Subcutaneous abdominal adipose tissue (tissue), 5 donors: ENCODE data around the gene MT1A.

Experiments
- H3K27ac ChIP-seq: one replicate; pipeline ENCODE4 v1.7.0; 2013; ENCODE audit warnings: low read depth, mild to moderate bottlenecking, inconsistent platforms, low read length, moderate library complexity
- H3K27me3 ChIP-seq, 5 donors: one replicate each; pipeline ENCODE4 v1.7.0; 2013; ENCODE audit warnings: low read length in 5 of 5, inconsistent platforms in 1 of 5; ENCODE audit not compliant: control insufficient read depth in 5 of 5, insufficient read depth in 4 of 5
- H3K36me3 ChIP-seq, 5 donors: one replicate each; pipeline ENCODE4 v1.7.0; 2013; ENCODE audit warnings: low read length in 5 of 5; ENCODE audit not compliant: control insufficient read depth in 5 of 5, insufficient read depth in 5 of 5
- H3K4me1 ChIP-seq, 5 donors: one replicate each; pipeline ENCODE4 v1.7.0; 2013; ENCODE audit warnings: low read length in 5 of 5, mild to moderate bottlenecking in 3 of 5, moderate library complexity in 1 of 5; ENCODE audit not compliant: control insufficient read depth in 5 of 5, insufficient read depth in 5 of 5
- H3K4me3 ChIP-seq, 5 donors: one replicate each; pipeline ENCODE4 v1.7.0; 2013; ENCODE audit warnings: low read length in 5 of 5, low read depth in 1 of 5
- H3K9ac ChIP-seq, 5 donors: one replicate each; pipeline ENCODE4 v1.7.0; 2013; ENCODE audit warnings: low read length in 5 of 5, mild to moderate bottlenecking in 4 of 5, moderate library complexity in 3 of 5
- H3K9me3 ChIP-seq, 5 donors: one replicate each; pipeline ENCODE4 v1.7.0; 2013; ENCODE audit warnings: low read length in 5 of 5; ENCODE audit not compliant: control insufficient read depth in 5 of 5
- donor health status: healthy.
- donor health status: healthy.
- donor health status: healthy.
- donor health status: healthy.
- donor health status: healthy.

Gene MT1A

DNA sequence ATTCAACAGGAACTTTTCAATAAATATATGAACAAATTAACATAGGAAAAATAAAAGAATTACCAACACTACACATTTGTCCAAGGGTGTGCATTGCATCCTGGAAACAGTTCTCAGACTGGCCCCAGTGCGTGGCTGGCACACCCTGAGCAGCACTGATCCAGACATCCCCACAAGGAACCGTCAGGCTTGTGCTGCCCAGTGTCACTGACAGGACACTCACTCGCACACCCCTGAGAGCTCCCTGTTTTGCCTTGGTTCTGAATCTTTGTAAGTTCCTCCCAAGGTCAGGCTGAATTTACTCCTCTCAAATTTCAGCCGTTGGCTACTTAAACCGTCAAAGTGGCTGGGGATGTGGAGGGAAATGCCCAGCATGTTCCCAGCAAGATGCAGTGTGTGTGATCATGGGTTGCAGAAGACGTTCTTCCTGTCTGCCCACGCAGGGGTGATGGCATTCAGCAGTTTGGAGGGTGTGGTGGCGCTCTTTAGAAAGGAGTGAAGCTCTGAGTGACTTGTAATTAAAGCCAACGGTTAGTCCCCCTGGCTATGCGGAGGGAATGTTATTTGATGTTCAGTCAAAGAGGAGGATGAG lies 28.4 kb upstream of the MT1A start:
- peak overlapping the region; percentile 23 to 97 (median 91) for H3K4me3 ChIP-seq
- peaks cover 34 to 66% (median 54%) of the 10 kb centered on the region in 5 donors for H3K4me1 ChIP-seq

DNA sequence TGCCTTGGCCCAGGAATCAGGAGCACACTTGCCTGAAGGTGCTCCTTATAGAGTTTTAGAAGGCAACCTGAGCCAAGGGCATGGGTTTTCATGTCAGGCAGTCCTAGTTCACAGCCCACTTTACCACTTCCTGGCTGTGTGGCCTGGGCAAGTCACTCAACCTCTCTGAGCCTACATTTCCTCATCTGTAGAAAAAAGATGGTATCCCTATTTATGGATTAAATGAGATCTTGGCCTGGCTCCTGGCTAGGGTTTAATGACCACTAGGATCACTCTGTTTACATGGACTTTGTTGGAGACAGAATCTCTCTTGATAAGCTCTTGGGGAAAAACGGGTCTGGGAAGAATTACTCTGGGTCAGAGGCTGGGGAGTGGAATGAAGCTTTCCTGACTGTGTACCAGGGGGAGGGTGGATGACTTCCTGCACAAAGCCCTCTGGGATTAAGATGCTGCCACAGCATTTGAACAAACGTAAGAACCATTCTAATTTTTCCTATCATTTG lies 27.8 kb upstream of the MT1A start:
- Histone ChIP-seq H3K4me1 (peaks cover 34 to 65% (median 54%) of the 10 kb centered on the region in 5 donors), H3K27me3 (no peaks in the 10 kb centered on the region), H3K4me3 (peak overlapping the region; percentile 23 to 97 (median 91)), H3K9ac (peak overlapping the region; percentile 14 to 94 (median 73)), H3K27ac (peak overlapping the region; percentile 99), H3K36me3 (no peaks in the 10 kb centered on the region), H3K9me3 (no peaks in the 10 kb centered on the region)

More for the DNA sequence above, 28.4 kb upstream of the MT1A start:
- Histone ChIP-seq H3K27ac (peak overlapping the region; percentile 99), H3K27me3 (no peaks in the 10 kb centered on the region), H3K9me3 (no peaks in the 10 kb centered on the region), H3K36me3 (no peaks in the 10 kb centered on the region), H3K9ac (peak overlapping the region; percentile 14 to 94 (median 89))

DNA sequence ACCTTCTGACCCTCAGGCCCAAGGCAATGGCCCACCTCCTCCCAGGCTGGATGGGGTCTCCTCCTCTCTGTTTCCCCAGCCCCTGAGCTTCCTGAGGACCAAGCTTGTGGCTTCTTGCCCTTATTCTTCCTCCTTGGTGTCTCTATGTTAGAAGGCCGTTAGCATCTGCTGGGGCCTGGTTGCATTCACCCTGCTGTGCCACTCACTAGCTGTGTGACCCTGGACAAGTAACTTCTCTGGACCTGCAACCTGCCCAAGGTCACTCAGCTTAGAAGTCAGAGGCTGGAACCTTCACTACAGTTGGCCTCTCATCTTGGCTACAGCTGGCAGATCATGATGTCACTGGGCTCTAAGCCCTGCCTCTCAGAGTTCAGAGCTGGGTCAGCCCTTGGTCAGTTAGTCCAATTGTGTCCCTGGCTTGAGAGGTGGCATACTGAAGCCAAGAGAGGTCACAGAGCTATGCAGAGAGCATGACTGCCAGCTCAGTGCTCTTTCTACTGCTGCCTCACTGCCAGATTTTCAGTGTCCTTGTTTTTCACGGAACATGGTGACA lies 27.1 kb upstream of the MT1A start:
- no peaks in the 10 kb centered on the region for H3K9me3 ChIP-seq
- H3K36me3 ChIP-seq: no peaks in the 10 kb centered on the region
- H3K9ac ChIP-seq: peak overlapping the region in 3 of 5 donors; percentile 29 to 93 (median 73)
- H3K27me3 ChIP-seq: no peaks in the 10 kb centered on the region
- peaks cover 29 to 58% (median 48%) of the 10 kb centered on the region in 5 donors for H3K4me1 ChIP-seq
- peak overlapping the region in 3 of 5 donors; percentile 6 to 38 (median 20) for H3K4me3 ChIP-seq
- peak overlapping the region; percentile 99 for H3K27ac ChIP-seq

DNA sequence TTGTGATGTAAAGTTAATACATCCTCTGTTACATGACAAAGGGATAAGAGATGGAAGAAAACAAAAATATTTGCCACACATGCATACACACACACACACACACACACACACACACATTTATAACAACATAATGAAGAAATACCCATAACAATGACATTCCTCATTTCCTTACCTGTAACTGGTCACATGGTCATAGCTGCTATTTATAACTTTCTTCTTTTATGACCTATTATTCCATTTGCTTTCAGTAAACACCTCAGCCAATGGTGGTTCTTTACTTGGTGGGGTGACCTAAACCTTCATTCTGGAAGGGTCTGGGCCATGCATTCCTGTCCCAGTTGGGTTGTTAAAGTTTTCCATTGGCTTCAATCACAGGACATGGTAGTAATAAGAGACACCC lies 24.8 kb upstream of the MT1A start:
- Histone ChIP-seq H3K9me3 (no peaks in the 10 kb centered on the region), H3K9ac (no peak overlapping the region), H3K27ac (no peak overlapping the region), H3K36me3 (no peaks in the 10 kb centered on the region), H3K4me3 (no peak overlapping the region), H3K27me3 (no peaks in the 10 kb centered on the region), H3K4me1 (peaks cover 23 to 57% (median 49%) of the 10 kb centered on the region in 5 donors)

DNA sequence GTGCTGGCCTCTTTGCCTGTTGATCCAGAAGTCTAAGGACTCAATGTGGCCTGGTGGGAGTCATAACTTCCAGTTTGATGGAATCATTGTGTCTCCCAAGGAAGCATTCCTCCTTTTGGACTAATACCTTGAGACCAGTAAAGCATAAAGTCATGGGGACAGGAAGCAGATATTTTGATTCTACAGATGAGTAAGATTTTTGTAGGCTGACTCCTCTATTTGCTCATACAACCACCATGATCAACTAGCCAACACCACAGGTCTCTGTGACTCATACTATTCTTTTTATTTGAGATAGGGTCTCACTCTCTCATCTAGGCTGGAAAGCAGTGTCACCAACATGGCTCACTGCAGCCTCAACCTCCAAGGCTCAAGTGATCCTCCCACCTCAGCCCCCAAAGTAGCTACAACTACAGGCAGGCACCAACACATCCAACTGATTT lies 23.9 kb upstream of the MT1A start:
- no peak overlapping the region for H3K9ac ChIP-seq
- no peaks in the 10 kb centered on the region for H3K27me3 ChIP-seq
- no peak overlapping the region for H3K27ac ChIP-seq

DNA sequence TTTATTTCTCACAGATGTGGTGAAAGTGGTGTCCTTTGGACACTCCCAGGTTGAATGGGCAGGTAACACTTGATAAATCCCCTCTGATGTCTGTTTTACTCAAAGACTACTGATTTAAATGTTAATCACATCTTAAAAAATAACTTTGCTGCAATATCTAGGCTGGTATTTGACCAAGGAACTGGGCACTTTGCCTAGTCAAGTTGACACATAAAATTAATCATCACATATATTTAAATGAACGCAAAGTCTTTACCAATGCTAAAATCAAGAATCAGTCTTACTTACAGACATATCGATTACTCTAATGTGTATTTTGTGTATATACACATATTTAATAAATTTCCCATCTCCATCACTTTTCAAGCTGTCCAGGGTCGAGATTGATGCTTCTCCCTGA lies 23.1 kb upstream of the MT1A start:
- Histone ChIP-seq H3K27ac (no peak overlapping the region), H3K9ac (no peak overlapping the region), H3K4me1 (peaks cover 17 to 44% (median 38%) of the 10 kb centered on the region in 5 donors), H3K9me3 (no peaks in the 10 kb centered on the region), H3K27me3 (no peaks in the 10 kb centered on the region), H3K4me3 (no peak overlapping the region), H3K36me3 (no peaks in the 10 kb centered on the region)

More for the DNA sequence above, 23.9 kb upstream of the MT1A start:
- H3K4me1 ChIP-seq: peaks cover 21 to 51% (median 40%) of the 10 kb centered on the region in 5 donors
- H3K9me3 ChIP-seq: no peaks in the 10 kb centered on the region
- H3K36me3 ChIP-seq: no peaks in the 10 kb centered on the region
- H3K4me3 ChIP-seq: no peak overlapping the region

DNA sequence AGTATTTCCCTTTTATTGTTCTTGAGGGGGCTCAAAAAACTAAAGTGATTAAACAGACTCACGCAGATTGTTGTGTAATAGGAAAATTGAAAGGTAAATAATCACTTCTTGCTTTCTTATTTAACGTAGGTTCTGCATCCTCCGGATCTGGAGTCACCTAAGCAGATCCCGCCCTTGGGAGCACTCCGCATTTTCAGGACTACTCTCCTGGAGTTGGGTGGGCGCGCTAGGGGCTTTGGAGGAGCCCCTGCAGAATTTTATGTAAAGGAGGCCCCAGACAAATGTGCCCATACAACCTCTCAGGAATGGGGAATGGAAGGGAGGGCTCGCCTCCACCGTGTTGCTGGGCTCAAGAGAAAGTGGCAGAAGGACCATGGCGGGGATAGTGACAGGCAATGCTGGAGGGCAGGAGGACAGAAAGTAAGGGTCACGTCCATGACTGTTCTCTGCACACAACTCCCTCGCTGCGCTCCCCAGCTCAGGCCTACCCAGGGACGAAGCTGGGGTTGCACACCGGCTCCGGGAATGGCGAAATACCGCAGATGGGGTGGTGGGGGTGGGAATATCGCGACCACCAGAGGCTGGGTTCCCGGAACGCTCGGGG lies 21.8 kb upstream of the MT1A start:
- no peak overlapping the region for H3K27ac ChIP-seq

DNA sequence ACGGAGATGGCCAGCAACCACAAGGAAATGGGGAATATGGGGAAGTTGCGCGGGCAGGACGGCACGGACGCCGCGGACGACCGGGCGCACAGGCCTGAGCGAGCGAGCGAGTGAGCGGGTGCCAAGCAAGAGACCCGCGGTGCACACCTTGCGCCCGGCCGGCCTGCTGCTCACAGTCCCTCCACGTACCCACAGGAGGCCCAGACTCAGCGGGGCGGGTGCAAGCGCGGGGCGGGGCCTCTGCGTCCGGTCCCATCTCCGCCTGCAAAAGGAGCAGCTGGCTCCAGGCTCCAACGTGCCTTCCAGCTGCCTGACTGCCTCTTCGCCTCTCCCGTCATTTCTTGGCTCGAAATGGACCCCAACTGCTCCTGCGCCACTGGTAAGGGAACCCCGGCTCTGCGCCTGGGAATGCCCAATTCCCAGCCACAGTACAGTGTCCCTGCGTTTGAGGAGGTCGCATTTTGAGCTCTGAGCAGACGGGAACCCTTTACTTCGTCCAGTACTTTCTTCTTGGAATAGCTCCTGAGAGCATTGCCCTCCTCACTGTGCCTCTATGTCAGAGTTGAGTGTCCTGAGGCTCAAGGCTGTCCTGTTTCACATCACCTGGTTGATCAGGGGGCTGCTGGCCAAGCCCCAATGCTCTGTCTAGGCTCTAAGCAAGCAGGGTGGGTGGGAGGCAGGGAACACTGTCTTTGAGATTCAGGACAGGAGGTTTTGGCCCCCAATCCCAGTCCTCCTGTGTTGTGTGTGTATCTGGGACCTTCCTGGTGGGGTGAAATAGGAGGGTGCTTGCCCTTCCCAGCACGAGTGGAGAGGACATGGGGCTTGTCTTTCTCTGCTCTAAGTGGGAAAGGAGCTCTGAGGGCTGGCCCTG lies 21.0 kb upstream of the MT1A start:
- peak overlapping the region; percentile 53 to 83 (median 63) for H3K4me3 ChIP-seq
- H3K9me3 ChIP-seq: no peaks in the 10 kb centered on the region
- peak overlapping the region in 2 of 5 donors; percentile 60 to 73 for H3K9ac ChIP-seq
- H3K27ac ChIP-seq: no peak overlapping the region
- no peaks in the 10 kb centered on the region for H3K36me3 ChIP-seq
- H3K4me1 ChIP-seq: peaks cover 4 to 37% (median 31%) of the 10 kb centered on the region in 5 donors
- no peaks in the 10 kb centered on the region for H3K27me3 ChIP-seq

More for the DNA sequence above, 21.8 kb upstream of the MT1A start:
- H3K9me3 ChIP-seq: no peaks in the 10 kb centered on the region
- no peaks in the 10 kb centered on the region for H3K27me3 ChIP-seq
- no peaks in the 10 kb centered on the region for H3K36me3 ChIP-seq
- peak overlapping the region in 2 of 5 donors; percentile 60 to 73 for H3K9ac ChIP-seq
- peaks cover 5 to 37% (median 33%) of the 10 kb centered on the region in 5 donors for H3K4me1 ChIP-seq
- peak overlapping the region in 4 of 5 donors; percentile 53 to 65 (median 62) for H3K4me3 ChIP-seq

DNA sequence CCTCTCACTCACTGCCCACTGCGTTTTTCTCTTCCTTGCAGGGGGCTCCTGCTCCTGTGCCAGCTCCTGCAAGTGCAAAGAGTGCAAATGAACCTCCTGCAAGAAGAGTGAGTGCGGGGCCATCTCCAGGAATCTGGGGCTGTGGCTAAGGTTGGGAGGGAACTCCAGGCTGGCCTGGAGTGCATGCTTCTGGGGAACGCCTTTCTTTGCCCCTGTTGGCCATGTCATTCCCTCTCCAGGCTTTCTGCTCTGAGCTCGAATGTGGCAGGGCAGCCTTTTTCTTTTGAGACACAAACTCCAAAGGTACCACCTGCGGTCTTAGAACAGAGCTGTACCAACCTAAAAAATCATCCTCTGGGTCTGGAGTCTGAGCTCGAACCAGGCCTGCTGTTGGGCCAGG lies 20.3 kb upstream of the MT1A start:
- H3K4me1 ChIP-seq: peaks cover 4 to 37% (median 31%) of the 10 kb centered on the region in 5 donors

More for the DNA sequence above, 20.3 kb upstream of the MT1A start:
- no peaks in the 10 kb centered on the region for H3K36me3 ChIP-seq
- peak overlapping the region; percentile 53 to 83 (median 63) for H3K4me3 ChIP-seq
- H3K27ac ChIP-seq: no peak overlapping the region
- H3K27me3 ChIP-seq: no peaks in the 10 kb centered on the region
- peak overlapping the region in 1 of 5 donors; percentile 28 for H3K9ac ChIP-seq
- H3K9me3 ChIP-seq: no peaks in the 10 kb centered on the region
